ENCODE measurements around the gene TBC1D16.

The TBC1D16 gene

DNA sequence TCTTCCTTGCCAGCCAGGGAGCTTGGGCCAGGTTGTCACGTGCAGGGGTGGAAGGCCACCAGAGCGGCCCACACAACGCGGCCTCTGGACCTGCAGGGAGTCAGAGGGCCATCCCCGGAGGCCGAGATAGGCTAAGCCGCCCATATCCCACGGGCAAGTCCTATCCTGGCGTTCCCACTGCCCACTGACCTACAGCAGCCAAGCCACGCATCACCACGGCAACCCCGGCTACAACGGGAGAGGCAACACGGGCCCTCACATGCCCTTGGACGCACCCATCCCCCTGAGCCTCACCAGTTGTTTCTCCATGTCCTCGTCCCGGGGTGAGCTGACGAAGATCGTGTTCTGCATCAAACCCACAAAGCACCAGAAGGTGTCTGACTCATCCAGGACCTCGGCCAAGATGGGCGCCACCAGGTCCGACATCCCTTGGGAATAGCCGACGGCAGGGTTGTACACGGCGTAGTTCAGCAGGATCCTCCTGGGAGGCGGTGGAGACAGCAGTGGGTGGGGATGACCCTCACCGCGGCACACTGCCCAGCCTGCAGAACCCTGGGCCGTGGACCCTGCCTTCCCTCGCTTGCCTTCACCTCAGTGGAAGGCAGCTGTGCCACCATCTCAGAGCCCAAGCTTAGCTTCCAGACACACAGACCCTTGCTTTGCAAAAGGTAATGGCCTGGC is 88.2 kb downstream of the TBC1D16 start:
- no peak for TF ChIP-seq CTCF (conservative IDR thresholded peaks at IDR 0.05)
- no peak overlapping the region for H3K27ac ChIP-seq

GRCh38 chr17:79946352-79947231 is 89.1 kb downstream of the TBC1D16 start:
- TF ChIP-seq CTCF (conservative IDR thresholded peaks at IDR 0.05): no peak
- no peak overlapping the region for H3K27ac ChIP-seq

DNA sequence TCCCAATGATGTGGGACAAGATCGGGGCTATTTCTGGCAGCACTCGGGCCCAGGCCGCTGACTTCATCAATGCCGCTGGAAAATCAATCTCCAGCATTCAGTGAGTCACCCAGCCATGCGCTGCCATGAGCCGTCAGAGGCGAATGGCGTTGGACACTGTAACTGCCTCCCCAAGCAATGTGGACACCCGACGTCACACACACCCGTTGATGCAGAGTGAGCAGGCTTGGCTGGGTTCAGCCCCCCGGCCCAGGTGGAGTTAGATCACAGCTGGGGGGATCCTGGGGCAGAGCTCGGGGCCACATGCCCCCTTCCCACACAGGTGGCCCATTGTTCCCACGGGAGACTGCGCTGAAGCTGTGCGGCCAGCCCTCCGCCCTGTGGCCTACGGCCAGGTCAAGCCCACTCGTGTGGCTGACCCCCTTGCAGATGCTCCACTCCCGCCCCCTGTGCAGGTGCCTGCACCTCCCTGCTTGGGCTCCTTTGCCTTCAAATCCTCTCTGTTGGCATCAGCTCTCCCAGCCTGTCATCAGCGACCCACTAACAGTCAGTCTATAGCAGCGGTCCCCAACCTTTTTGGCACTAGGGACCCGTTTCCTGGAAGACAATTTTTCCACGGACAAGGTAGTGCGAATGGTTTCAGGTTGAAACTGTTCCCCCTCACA is 89.9 kb downstream of the TBC1D16 start:
- no peak for TF ChIP-seq CTCF (conservative IDR thresholded peaks at IDR 0.05)
- no peak overlapping the region for H3K27ac ChIP-seq

GRCh38 chr17:79944821-79945391 is 90.8 kb downstream of the TBC1D16 start:
- no peak for TF ChIP-seq CTCF (conservative IDR thresholded peaks at IDR 0.05)
- H3K27ac ChIP-seq: no peak overlapping the region

DNA sequence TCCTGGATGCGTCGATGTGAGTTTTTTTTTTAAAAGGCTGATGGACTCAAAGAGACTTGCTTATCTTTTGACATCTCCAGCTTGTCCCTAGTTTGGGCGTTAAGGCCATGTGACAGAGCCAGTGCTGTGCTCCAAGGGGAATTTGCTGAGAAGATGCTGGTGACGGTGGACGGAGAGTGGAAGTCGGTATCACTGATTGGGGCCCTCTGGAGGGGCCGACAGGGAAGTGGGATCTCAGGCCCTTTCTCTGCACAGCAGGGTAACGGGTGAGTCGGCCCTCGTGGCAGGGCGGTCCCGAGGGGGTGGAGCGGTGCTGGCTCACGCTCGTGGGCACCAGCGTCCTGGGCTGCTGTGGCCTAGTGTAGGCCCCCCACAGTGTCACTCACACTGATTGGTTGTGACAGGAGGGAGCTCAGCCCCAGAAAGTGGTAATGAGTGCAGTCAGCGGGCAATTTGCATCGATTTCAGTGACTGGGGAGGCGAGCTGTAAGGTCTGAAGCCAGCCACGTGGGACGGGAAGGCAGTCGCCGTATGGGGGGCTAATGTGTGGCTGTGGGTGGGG is 91.3 kb downstream of the TBC1D16 start:
- no peak overlapping the region for H3K27ac ChIP-seq

More for the DNA sequence above, 91.3 kb downstream of the TBC1D16 start:
- TF ChIP-seq CTCF (conservative IDR thresholded peaks at IDR 0.05): no peak
